Dendritic cell treated with granulocyte-macrophage colony-stimulating factor and Interleukin-4, amounts not matched to agents 40 ng/mL and 50 ng/mL, for 4 days (primary cell): Measurements from ENCODE around the gene PDE1A.

Source experiments
- H3K27ac Mint-ChIP-seq: one replicate; pipeline ENCODE4 v1.8.0; 2022; ENCODE audit warnings: mild to moderate bottlenecking, mixed read lengths
- H3K27me3 Mint-ChIP-seq: one replicate; pipeline ENCODE4 v1.8.0; 2022; ENCODE audit warnings: mild to moderate bottlenecking, mixed read lengths
- H3K36me3 Mint-ChIP-seq: one replicate; pipeline ENCODE4 v1.8.0; 2022; ENCODE audit warnings: low read depth, mixed read lengths
- H3K4me1 Mint-ChIP-seq: one replicate; pipeline ENCODE4 v1.8.0; 2022; ENCODE audit warnings: low read depth, mixed read lengths
- H3K4me3 Mint-ChIP-seq: one replicate; pipeline ENCODE4 v1.8.0; 2022; ENCODE audit warnings: mild to moderate bottlenecking, moderate library complexity, mixed read lengths
- H3K9me3 Mint-ChIP-seq: one replicate; pipeline ENCODE4 v1.8.0; 2022; ENCODE audit warnings: mixed read lengths
- intact Hi-C: fragments of 100-400 bp; cut with micrococcal nuclease; formaldehyde crosslinking; loops from one replicate; pipeline ENCODE4 v1.15.0; 2022

PDE1A gene

DNA sequence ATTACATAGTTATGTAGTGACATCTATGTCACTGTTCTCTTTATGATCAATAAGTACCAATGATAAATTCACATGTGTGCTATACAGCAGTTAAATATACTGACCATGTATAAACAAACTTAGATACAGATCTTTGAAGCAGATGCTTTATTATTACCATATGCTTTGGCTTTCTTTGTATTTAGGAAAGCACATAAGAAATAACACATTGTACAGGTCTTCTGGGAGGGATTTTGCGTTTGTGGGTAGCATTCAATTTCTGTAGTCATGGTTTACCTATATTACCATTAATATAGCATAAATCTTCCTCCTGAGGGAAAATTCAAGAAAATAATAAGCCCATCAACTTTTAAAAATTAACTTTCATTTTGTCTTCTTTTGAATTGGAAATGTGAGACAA, 1.6 kb upstream of the PDE1A start:
- intact Hi-C loops, result no loop called here
- Mint-ChIP-seq H3K36me3 (no peaks in the 10 kb centered on the region), H3K4me3 (no peak overlapping the region), H3K9me3 (no peaks in the 10 kb centered on the region), H3K27ac (no peak overlapping the region), H3K4me1 (no peaks in the 10 kb centered on the region), H3K27me3 (no peaks in the 10 kb centered on the region)

DNA sequence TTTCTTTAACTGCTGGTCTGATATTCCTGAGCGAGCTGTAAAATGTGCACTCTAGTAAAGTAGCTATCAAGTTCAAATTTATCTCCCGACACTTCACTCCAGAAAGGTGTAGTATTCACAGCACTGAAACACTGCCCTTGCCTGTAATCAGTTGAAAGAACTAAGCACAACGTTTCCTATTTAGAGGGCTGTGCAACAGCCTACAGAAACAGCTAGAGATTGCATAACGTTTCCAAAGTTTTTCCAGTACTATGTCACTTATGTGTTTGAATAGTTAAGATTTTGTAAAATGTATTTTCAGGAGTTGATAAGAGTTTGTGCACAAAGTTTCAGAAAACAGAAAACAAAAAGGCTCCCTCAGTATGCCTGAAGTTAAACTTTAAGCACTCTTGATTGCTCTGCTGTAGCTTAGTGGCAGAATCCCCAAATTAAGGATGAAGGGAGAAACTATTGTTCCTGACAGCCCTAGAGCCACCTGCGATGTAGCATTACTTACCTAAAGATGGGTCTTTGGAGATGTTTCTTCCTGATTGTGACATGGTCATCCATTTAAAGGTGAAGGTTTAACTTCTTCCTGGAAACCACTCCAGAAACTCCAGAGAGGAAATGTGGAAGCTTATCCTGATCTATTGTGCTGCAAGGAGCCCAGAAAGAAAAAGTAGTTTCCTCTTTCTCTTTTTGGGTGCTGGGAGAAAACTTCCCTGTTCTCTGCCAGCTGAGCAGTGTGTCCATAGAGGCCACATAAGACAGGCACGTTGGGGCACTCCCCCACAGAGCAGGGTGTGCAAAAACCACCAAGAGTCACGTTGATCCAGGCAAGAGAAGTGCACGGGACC, 536 bp downstream of the PDE1A start:
- no peaks in the 10 kb centered on the region for H3K36me3 Mint-ChIP-seq
- no peak overlapping the region for H3K4me3 Mint-ChIP-seq
- intact Hi-C loops, result no loop called here
- no peaks in the 10 kb centered on the region for H3K27me3 Mint-ChIP-seq
- H3K4me1 Mint-ChIP-seq, result no peaks in the 10 kb centered on the region
- no peaks in the 10 kb centered on the region for H3K9me3 Mint-ChIP-seq
- no peak overlapping the region for H3K27ac Mint-ChIP-seq

DNA sequence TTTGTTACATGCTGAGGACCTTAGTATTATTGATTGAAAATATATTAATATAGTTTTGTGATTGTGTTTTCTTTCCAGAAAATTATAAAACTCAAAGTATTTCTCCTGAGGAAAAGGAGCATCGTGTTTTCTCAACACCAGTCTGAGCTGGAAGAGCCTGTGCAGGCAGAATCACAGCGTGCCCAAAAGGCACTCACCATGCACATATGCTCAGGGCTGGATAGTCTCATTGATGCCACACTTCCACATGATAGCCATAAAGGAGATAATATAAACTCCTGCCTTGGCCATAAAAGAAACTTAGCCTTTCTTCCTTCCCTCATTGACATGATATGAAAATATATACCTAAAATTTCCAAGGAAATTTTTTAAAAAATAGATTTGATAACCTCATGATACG, 4.0 kb downstream of the PDE1A start:
- Mint-ChIP-seq H3K36me3 (no peaks in the 10 kb centered on the region), H3K27me3 (no peaks in the 10 kb centered on the region), H3K27ac (no peak overlapping the region), H3K4me1 (no peaks in the 10 kb centered on the region), H3K4me3 (no peak overlapping the region), H3K9me3 (no peaks in the 10 kb centered on the region)
- intact Hi-C loops, result no loop called here

DNA sequence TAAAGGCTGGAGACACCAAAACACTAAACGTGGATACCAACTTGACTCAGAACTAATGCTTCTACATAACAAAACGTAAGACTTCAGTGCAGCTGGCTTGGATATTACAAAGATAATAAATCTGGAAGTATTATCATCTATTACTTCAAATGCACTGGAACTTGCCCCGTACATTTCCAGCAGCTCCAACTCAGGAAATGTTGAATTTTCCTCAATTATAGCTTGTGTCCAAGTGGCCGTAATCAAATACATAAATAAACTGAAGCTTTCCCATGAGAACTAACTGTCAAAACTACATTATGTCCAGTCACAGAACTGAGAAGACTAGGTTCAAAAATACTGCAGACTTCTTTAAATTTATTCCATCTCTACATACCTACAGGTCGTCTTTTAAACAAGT, 6.2 kb downstream of the PDE1A start:
- no peaks in the 10 kb centered on the region for H3K27me3 Mint-ChIP-seq
- no peaks in the 10 kb centered on the region for H3K4me1 Mint-ChIP-seq
- H3K9me3 Mint-ChIP-seq, result no peaks in the 10 kb centered on the region
- H3K36me3 Mint-ChIP-seq, result no peaks in the 10 kb centered on the region
- no peak overlapping the region for H3K27ac Mint-ChIP-seq
- intact Hi-C loops, result no loop called here
- H3K4me3 Mint-ChIP-seq, result no peak overlapping the region

DNA sequence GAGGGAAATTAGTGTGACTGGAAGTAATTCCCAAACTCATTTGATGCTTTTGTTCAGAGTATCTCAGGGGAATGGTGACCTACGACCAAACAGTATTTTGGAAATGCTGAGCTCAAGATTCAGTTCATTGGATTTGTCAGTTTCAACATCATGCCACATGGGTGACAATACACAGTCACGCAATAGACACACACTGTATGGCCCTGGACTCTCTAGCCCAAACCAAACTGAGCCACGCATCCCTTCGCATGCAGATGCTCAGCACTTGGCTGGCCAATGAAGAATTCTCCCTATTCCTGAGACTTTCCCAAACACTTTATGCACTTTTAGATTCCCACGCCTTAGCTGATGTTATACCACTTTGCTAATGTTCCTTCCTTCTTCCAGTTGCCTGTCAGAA, 10.0 kb downstream of the PDE1A start:
- no peak overlapping the region for H3K4me3 Mint-ChIP-seq
- no peaks in the 10 kb centered on the region for H3K4me1 Mint-ChIP-seq
- intact Hi-C loops, result no loop called here
- no peaks in the 10 kb centered on the region for H3K9me3 Mint-ChIP-seq
- no peak overlapping the region for H3K27ac Mint-ChIP-seq
- no peaks in the 10 kb centered on the region for H3K36me3 Mint-ChIP-seq
- H3K27me3 Mint-ChIP-seq, result no peaks in the 10 kb centered on the region

DNA sequence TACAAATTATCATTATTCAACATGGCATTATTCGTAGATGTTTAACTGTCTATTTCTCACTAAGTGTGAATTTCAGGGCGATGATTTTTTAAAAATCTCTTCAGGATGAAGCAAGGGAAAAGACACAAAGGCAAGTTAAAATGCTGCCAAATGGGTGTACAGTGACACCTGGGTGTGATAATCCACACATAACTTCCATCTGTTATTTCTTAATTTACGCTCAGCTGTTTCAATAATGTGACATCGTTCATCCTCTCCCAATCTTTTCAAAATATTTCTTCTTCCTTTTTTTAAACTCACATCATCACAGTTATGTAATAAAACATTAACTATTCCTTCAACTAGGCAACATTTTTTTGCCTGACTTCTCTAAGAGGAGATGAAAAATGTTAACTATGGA, 10.6 kb downstream of the PDE1A start:
- no peaks in the 10 kb centered on the region for H3K9me3 Mint-ChIP-seq
- H3K27me3 Mint-ChIP-seq, result no peaks in the 10 kb centered on the region
- intact Hi-C loops, result no loop called here
- no peak overlapping the region for H3K4me3 Mint-ChIP-seq
- H3K4me1 Mint-ChIP-seq, result no peaks in the 10 kb centered on the region
- no peak overlapping the region for H3K27ac Mint-ChIP-seq
- no peaks in the 10 kb centered on the region for H3K36me3 Mint-ChIP-seq

DNA sequence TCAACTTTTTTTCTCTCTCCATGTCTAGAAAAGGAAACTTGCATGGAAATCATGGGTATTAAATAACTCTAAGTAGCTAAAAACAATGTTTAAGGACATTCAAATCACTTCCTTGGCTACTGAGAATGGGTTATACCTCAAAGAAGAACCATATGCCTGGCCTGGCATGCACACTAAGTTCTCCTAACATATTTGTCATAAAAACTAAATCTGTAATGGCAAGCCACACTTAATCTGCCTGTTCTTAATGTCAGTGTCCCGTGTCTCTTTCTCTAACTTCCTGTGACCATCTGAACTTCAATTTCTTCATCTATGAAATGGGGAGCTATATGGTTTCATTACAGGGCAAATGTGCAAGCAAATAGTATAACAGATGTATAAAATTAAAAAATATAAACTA, 11.1 kb downstream of the PDE1A start:
- Mint-ChIP-seq H3K36me3 (no peaks in the 10 kb centered on the region), H3K27ac (no peak overlapping the region), H3K4me1 (no peaks in the 10 kb centered on the region), H3K27me3 (no peaks in the 10 kb centered on the region), H3K4me3 (no peak overlapping the region), H3K9me3 (no peaks in the 10 kb centered on the region)
- intact Hi-C loops, result no loop called here

DNA sequence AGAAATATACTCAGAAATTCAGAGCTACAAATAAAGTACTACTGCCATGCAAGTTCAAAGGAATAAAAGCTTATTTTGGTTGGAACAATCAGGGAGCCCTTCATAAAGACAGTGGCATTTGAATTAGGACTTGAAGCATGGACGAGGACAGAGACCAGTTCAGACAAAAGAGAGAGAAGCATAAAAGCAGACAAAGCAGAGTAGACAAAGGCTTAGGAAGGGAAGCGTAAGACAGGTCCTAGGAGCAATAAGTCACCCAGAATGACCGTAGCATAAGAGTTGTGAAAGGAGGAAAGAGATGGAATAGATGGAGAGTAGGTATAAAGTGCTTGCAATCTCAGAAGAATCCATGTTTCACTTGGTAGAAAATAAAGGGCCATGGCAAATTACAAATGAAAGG, 14.0 kb downstream of the PDE1A start:
- H3K4me3 Mint-ChIP-seq, result no peak overlapping the region
- H3K9me3 Mint-ChIP-seq, result no peaks in the 10 kb centered on the region
- no peaks in the 10 kb centered on the region for H3K27me3 Mint-ChIP-seq
- H3K27ac Mint-ChIP-seq, result no peak overlapping the region
- no peaks in the 10 kb centered on the region for H3K4me1 Mint-ChIP-seq
- intact Hi-C loops, result no loop called here
- H3K36me3 Mint-ChIP-seq, result no peaks in the 10 kb centered on the region

DNA sequence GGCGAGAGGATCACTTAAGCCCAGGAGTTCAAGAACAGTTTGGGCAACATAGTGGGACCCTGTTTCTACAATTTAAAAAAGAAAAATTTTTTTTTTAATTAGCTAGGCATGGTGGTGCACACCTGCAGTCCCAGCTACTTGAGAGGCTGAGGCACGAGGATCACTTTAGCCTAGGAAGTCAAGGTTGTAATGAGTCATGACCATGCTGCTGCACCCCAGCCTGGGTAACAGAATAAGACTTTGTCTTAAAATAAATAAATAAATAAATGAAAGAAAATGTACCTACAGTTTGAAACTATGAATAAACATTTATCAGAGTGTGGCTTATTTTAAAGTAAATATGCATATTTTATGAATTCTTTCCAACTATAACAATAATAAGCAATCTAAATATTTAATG, 16.7 kb downstream of the PDE1A start:
- Mint-ChIP-seq H3K36me3 (no peaks in the 10 kb centered on the region), H3K9me3 (no peaks in the 10 kb centered on the region), H3K27me3 (no peaks in the 10 kb centered on the region)

DNA sequence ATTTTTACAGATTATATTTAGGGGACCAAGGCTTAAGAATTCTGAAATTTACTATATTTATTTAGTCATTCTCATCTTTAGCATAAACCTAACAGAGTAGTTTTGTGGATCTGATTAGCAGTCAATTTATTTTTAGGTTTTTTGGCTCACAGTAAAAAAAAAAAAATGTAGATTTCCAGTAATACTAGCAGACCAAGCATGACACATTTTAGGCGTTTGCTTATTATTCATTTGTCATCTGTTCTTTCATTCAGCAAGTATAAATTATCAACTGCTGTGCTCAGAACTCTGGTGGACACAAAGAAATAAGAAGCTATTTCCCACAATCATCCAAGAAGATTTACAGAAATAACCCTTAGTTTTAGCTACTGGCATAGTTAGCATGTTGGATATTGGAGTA, 20.6 kb downstream of the PDE1A start:
- Mint-ChIP-seq H3K36me3 (no peaks in the 10 kb centered on the region), H3K9me3 (no peaks in the 10 kb centered on the region), H3K27ac (no peak overlapping the region), H3K4me1 (no peaks in the 10 kb centered on the region), H3K27me3 (no peaks in the 10 kb centered on the region), H3K4me3 (no peak overlapping the region)
- intact Hi-C loops, result no loop called here

More for the DNA sequence above, 16.7 kb downstream of the PDE1A start:
- intact Hi-C loops, result no loop called here
- Mint-ChIP-seq H3K4me1 (no peaks in the 10 kb centered on the region), H3K27ac (no peak overlapping the region), H3K4me3 (no peak overlapping the region)

DNA sequence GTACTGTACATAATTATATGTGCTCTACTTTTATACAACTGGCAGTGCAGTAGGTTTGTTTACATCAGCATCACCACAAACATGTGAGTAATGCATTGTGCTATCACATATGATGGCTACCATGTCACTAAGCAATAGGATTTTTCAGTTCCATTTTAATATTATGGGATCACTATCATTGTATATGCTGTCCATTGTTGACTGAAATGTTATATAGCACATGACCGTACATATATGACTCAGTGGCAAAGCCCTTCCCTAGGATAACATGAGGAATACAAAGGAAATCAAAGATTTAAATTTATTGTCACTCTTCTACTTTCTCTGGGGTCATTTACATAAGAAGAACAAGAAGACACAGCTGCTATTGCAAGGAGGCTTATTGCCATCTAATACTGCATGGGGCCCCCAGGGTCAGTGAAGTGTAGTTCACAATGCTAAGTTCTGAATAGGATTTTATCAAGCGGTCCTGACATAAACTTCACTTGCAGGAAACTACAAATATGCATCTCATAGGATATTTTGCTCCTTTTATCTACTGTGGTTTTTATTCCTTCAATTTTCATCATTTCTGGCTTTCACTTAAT, 21.8 kb downstream of the PDE1A start:
- H3K4me1 Mint-ChIP-seq, result no peaks in the 10 kb centered on the region
- intact Hi-C loops, result no loop called here
- no peaks in the 10 kb centered on the region for H3K27me3 Mint-ChIP-seq
- H3K27ac Mint-ChIP-seq, result no peak overlapping the region
- H3K9me3 Mint-ChIP-seq, result no peaks in the 10 kb centered on the region
- H3K4me3 Mint-ChIP-seq, result no peak overlapping the region
- no peaks in the 10 kb centered on the region for H3K36me3 Mint-ChIP-seq

DNA sequence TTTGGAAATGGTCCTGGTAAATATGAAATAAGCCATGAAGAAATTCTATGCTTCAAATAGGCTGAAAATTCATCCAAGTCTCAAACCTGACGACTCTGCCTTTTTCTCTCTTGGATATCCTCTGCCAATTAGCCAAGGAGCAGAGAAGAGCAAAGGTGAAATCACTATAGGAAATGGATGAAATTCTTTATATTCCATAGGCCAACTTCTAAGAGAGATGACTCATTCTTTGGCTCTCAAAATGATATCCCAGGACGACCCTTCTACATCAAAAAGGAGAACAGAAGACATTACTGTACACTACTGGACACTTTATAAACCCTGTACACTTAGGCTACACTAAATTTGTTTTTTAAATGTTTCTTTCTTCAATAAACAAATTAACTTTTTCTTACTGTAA, 22.7 kb downstream of the PDE1A start:
- intact Hi-C loops, result no loop called here
- no peaks in the 10 kb centered on the region for H3K9me3 Mint-ChIP-seq
- H3K4me1 Mint-ChIP-seq, result no peaks in the 10 kb centered on the region
- H3K27me3 Mint-ChIP-seq, result no peaks in the 10 kb centered on the region
- H3K27ac Mint-ChIP-seq, result no peak overlapping the region
- no peak overlapping the region for H3K4me3 Mint-ChIP-seq
- H3K36me3 Mint-ChIP-seq, result no peaks in the 10 kb centered on the region

DNA sequence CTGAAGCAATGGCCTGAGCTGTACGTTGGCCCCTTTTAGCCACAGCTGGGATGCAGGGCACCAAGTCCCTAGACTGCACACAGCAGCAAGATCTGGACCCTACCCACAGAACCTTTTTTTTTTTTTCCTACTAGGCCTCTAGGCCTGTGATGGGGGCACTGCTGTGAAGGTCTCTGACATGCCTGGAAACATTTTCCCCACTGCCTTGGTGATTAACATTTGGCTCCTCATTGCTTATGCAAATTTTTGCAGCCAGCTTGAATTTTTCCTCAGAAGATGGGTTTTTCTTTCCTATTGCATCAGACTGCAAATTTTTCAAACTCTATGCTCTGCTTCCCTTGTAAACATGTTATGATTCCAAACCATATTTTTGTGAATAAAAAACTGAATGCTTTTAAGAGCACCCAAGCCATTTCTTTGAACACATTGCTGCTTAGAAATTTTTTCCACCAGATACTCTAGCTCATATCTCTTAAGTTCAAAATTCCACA, 33.5 kb downstream of the PDE1A start:
- H3K27me3 Mint-ChIP-seq, result no peaks in the 10 kb centered on the region
- no peaks in the 10 kb centered on the region for H3K9me3 Mint-ChIP-seq
- intact Hi-C loops, result no loop called here
- no peaks in the 10 kb centered on the region for H3K4me1 Mint-ChIP-seq
- no peaks in the 10 kb centered on the region for H3K36me3 Mint-ChIP-seq
- no peak overlapping the region for H3K27ac Mint-ChIP-seq
- H3K4me3 Mint-ChIP-seq, result no peak overlapping the region

DNA sequence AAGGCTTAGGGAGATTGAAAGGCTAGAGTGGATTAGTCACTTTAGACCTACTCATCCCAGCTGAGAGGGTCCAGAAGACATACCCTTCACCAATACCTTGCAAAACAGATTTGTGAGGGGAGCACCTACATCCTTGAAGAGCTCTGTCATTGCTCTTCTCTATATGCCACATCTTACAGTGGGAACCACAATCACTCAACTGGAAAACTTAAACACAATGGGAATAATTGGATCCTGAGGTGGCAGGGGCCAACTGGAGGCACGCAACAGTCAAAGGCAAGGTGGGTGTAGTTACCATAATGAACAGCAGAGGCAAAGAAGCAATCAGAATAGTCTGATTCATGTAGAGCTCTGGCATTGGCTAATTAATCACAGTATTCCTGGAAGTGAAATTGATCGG, 35.4 kb downstream of the PDE1A start:
- intact Hi-C loops, result no loop called here
- Mint-ChIP-seq H3K4me3 (no peak overlapping the region), H3K27me3 (no peaks in the 10 kb centered on the region), H3K4me1 (no peaks in the 10 kb centered on the region), H3K27ac (no peak overlapping the region), H3K36me3 (no peaks in the 10 kb centered on the region), H3K9me3 (peaks cover 18% of the 10 kb centered on the region)
